Mesodermal cell (in vitro differentiated cells): ENCODE measurements around the gene NIPA2.

Experiments
- H3K27ac ChIP-seq: 2 replicates; pipeline ENCODE4 v1.7.0; 2013; ENCODE audit warnings: mild to moderate bottlenecking, low read depth, low read length, moderate library complexity; ENCODE audit not compliant: severe bottlenecking
- H3K36me3 ChIP-seq: 2 replicates; pipeline ENCODE4 v1.7.1; 2013; ENCODE audit warnings: mild to moderate bottlenecking, low read length, moderate library complexity; ENCODE audit not compliant: control insufficient read depth, insufficient read depth
- H3K4me1 ChIP-seq: one replicate; pipeline ENCODE4 v1.7.1; 2013; ENCODE audit warnings: mild to moderate bottlenecking, low read length; ENCODE audit not compliant: insufficient read depth, control insufficient read depth, poor library complexity, severe bottlenecking
- H3K4me3 ChIP-seq: 2 replicates; pipeline ENCODE4 v1.7.0; 2013; ENCODE audit warnings: low read length, control low read depth, mild to moderate bottlenecking; ENCODE audit not compliant: insufficient read depth, poor library complexity, severe bottlenecking; ENCODE audit errors: extremely low read depth
- H3K9me3 ChIP-seq: 2 replicates; pipeline ENCODE4 v1.7.1; 2013; ENCODE audit warnings: mild to moderate bottlenecking, low read length, moderate library complexity; ENCODE audit not compliant: control insufficient read depth
- WGBS, 2 experiments: methylation state at CpG; one replicate each; pipeline ENCODE4 v1.1.5; 2013; ENCODE audit warnings: missing lambda C conversion rate in 2 of 2; ENCODE audit not compliant: insufficient coverage in 2 of 2; 5-methylcytosine and 5-hydroxymethylcytosine counted together

Gene NIPA2

GRCh38 chr15:22808240-22808639 lies 30.2 kb upstream of the NIPA2 start:
- no peaks in the 10 kb centered on the region for H3K9me3 ChIP-seq
- no peaks in the 10 kb centered on the region for H3K4me1 ChIP-seq
- H3K4me3 ChIP-seq, result no peak overlapping the region
- no peak overlapping the region for H3K27ac ChIP-seq
- no peaks in the 10 kb centered on the region for H3K36me3 ChIP-seq
- WGBS, 2 experiments, result 100% methylated on average over 2 of the region's 4 CpGs; no CpG with 5 or more reads in 1 of the 2 experiments

- Histone ChIP-seq H3K36me3 (peaks cover 3% of the 10 kb centered on the region), H3K27ac (no peak overlapping the region), H3K9me3 (no peaks in the 10 kb centered on the region), H3K4me3 (no peak overlapping the region), H3K4me1 (no peaks in the 10 kb centered on the region)
- 90 to 100% methylated on average over 2 to 4 of the region's 7 CpGs for WGBS, 2 experiments
Observed at GRCh38 chr15:22808761-22809280, 29.6 kb upstream of the NIPA2 start.

GRCh38 chr15:22810033-22810852 lies 28.2 kb upstream of the NIPA2 start:
- H3K27ac ChIP-seq, result no peak overlapping the region
- WGBS, 2 experiments, result 92 to 95% methylated on average over 6 to 8 of the region's 10 CpGs
- no peaks in the 10 kb centered on the region for H3K4me1 ChIP-seq
- H3K36me3 ChIP-seq, result peaks cover 3% of the 10 kb centered on the region
- H3K4me3 ChIP-seq, result no peak overlapping the region
- H3K9me3 ChIP-seq, result no peaks in the 10 kb centered on the region

- Histone ChIP-seq H3K36me3 (peaks cover 3% of the 10 kb centered on the region), H3K4me3 (no peak overlapping the region), H3K27ac (no peak overlapping the region), H3K9me3 (no peaks in the 10 kb centered on the region), H3K4me1 (no peaks in the 10 kb centered on the region)
- 88 to 95% methylated on average over 8 of the region's 8 CpGs for WGBS, 2 experiments
Observed at GRCh38 chr15:22810853-22811338, 27.6 kb upstream of the NIPA2 start.

GRCh38 chr15:22811640-22812039 lies 26.8 kb upstream of the NIPA2 start:
- Histone ChIP-seq H3K9me3 (no peaks in the 10 kb centered on the region), H3K36me3 (peaks cover 3% of the 10 kb centered on the region), H3K4me3 (no peak overlapping the region), H3K27ac (no peak overlapping the region), H3K4me1 (no peaks in the 10 kb centered on the region)
- 80 to 82% methylated on average over 8 of the region's 8 CpGs for WGBS, 2 experiments

GRCh38 chr15:22813844-22814243 lies 24.6 kb upstream of the NIPA2 start:
- WGBS, 2 experiments, result 88 to 100% methylated on average over 2 to 3 of the region's 3 CpGs
- H3K4me3 ChIP-seq, result no peak overlapping the region
- no peak overlapping the region for H3K27ac ChIP-seq
- no peaks in the 10 kb centered on the region for H3K4me1 ChIP-seq
- peaks cover 3% of the 10 kb centered on the region for H3K36me3 ChIP-seq
- H3K9me3 ChIP-seq, result no peaks in the 10 kb centered on the region

- 100% methylated on average over 1 of the region's 1 CpG; no CpG with 5 or more reads in 1 of the 2 experiments for WGBS, 2 experiments
- H3K4me1 ChIP-seq, result no peaks in the 10 kb centered on the region
- H3K36me3 ChIP-seq, result peaks cover 15% of the 10 kb centered on the region
- H3K27ac ChIP-seq, result no peak overlapping the region
- H3K4me3 ChIP-seq, result no peak overlapping the region
- no peaks in the 10 kb centered on the region for H3K9me3 ChIP-seq
Observed at GRCh38 chr15:22815766-22816165, 22.7 kb upstream of the NIPA2 start.

- peaks cover 36% of the 10 kb centered on the region for H3K36me3 ChIP-seq
Observed at GRCh38 chr15:22819651-22820050, 18.8 kb upstream of the NIPA2 start.

GRCh38 chr15:22823495-22824128 lies 14.9 kb upstream of the NIPA2 start:
- Histone ChIP-seq H3K36me3 (peaks cover 47% of the 10 kb centered on the region), H3K4me1 (no peaks in the 10 kb centered on the region), H3K4me3 (no peak overlapping the region), H3K9me3 (no peaks in the 10 kb centered on the region), H3K27ac (no peak overlapping the region)
- WGBS, 2 experiments, result 94 to 96% methylated on average over 27 to 29 of the region's 29 CpGs

More at GRCh38 chr15:22819651-22820050, 18.8 kb upstream of the NIPA2 start:
- H3K27ac ChIP-seq, result no peak overlapping the region
- WGBS, 2 experiments, result 67 to 100% methylated on average over 1 to 2 of the region's 2 CpGs
- H3K4me3 ChIP-seq, result no peak overlapping the region
- H3K9me3 ChIP-seq, result no peaks in the 10 kb centered on the region
- no peaks in the 10 kb centered on the region for H3K4me1 ChIP-seq

- Histone ChIP-seq H3K4me3 (no peak overlapping the region), H3K27ac (no peak overlapping the region), H3K9me3 (no peaks in the 10 kb centered on the region), H3K36me3 (peaks cover 31% of the 10 kb centered on the region), H3K4me1 (no peaks in the 10 kb centered on the region)
- WGBS, 2 experiments, result 20% methylated on average over 1 of the region's 1 CpG; no CpG with 5 or more reads in 1 of the 2 experiments
Observed at GRCh38 chr15:22827125-22827524, 11.3 kb upstream of the NIPA2 start.
